Activated naive CD8-positive, alpha-beta T cell treated with anti-CD3 and anti-CD28 coated beads for 36 hours (primary cell): Measurements from ENCODE around the gene AP1G1. TPM values are rescaled to one million over a fixed set of nuclear protein-coding genes. Genes with fewer than 3 reads are reported as not detected.
"Not testable (repeated sequence)": the region's sequence is repeated elsewhere in the genome, so short reads cannot be mapped to it uniquely, and the experiment has no call there.

Experiments used
- DNase-seq: peaks from one replicate; pipeline ENCODE4 v3.0.0; 2021
- H3K27ac Mint-ChIP-seq: one replicate; pipeline ENCODE4 v1.8.0; 2022; ENCODE audit warnings: mild to moderate bottlenecking, moderate library complexity, mixed read lengths
- H3K27me3 Mint-ChIP-seq: one replicate; pipeline ENCODE4 v1.8.0; 2022; ENCODE audit warnings: mild to moderate bottlenecking, mixed read lengths
- H3K36me3 Mint-ChIP-seq: one replicate; pipeline ENCODE4 v1.8.0; 2021; ENCODE audit warnings: mild to moderate bottlenecking, mixed read lengths
- H3K4me1 Mint-ChIP-seq: one replicate; pipeline ENCODE4 v1.8.0; 2021; ENCODE audit warnings: mixed read lengths
- H3K4me3 Mint-ChIP-seq: one replicate; pipeline ENCODE4 v1.8.0; 2022; ENCODE audit warnings: mild to moderate bottlenecking, moderate library complexity, mixed read lengths
- H3K9me3 Mint-ChIP-seq: one replicate; pipeline ENCODE4 v1.8.0; 2022; ENCODE audit warnings: mixed read lengths
- total RNA-seq, 2 experiments: library from RNA; stranded (reverse); gene quantifications; one replicate each; pipeline ENCODE4 v1.2.3, GENCODE V29; 2021

AP1G1 gene
- total RNA-seq, 2 experiments from 2014 or later, result 59.1 to 62.2 TPM

DNA sequence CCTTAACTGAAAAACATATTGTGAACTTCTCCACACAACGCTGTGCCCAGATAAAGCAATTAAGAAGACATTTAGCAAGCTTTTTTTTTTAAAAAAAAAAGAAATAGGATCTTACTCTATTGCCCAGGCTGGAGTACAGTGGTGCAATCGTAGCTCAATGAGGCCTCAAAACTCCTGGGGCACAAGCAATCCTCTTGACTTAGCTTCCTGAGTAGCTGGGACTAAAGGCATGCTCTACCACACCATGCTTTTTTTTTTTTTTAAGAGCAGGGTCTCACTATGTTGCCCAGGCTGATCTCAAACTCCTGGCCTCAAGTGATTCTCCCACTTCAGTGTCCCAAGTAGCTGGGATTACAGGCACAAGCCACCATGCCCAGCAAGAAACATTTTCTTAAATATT is 20.1 kb downstream of the AP1G1 start:
- no peak for DNase-seq
- no peaks in the 10 kb centered on the region for H3K27me3 Mint-ChIP-seq
- peaks cover 17% of the 10 kb centered on the region for H3K36me3 Mint-ChIP-seq
- no peaks in the 10 kb centered on the region for H3K9me3 Mint-ChIP-seq
- no peak overlapping the region for H3K4me3 Mint-ChIP-seq
- H3K4me1 Mint-ChIP-seq, result peaks cover 33% of the 10 kb centered on the region
- no peak overlapping the region for H3K27ac Mint-ChIP-seq

GRCh38 chr16:71785143-71785542 is 23.5 kb downstream of the AP1G1 start:
- H3K9me3 Mint-ChIP-seq, H3K4me3 Mint-ChIP-seq, H3K27me3 Mint-ChIP-seq, H3K36me3 Mint-ChIP-seq, DNase-seq, H3K27ac Mint-ChIP-seq: not testable (repeated sequence)
- peaks cover 11% of the 10 kb centered on the region for H3K4me1 Mint-ChIP-seq

GRCh38 chr16:71784093-71784492 is 24.5 kb downstream of the AP1G1 start:
- Mint-ChIP-seq H3K27me3 (no peaks in the 10 kb centered on the region), H3K4me3 (no peak overlapping the region), H3K4me1 (peaks cover 12% of the 10 kb centered on the region), H3K27ac (no peak overlapping the region), H3K36me3 (peaks cover 9% of the 10 kb centered on the region), H3K9me3 (no peaks in the 10 kb centered on the region)
- DNase-seq, result no peak

- Mint-ChIP-seq H3K36me3 (peaks cover 5% of the 10 kb centered on the region), H3K9me3 (no peaks in the 10 kb centered on the region), H3K27ac (no peak overlapping the region), H3K4me3 (no peak overlapping the region), H3K4me1 (peaks cover 21% of the 10 kb centered on the region), H3K27me3 (no peaks in the 10 kb centered on the region)
- no peak for DNase-seq
These were observed 26.9 kb downstream of the AP1G1 start for GRCh38 chr16:71781741-71782140.

- H3K27me3 Mint-ChIP-seq, result no peaks in the 10 kb centered on the region
- H3K36me3 Mint-ChIP-seq, result peaks cover 5% of the 10 kb centered on the region
- no peak overlapping the region for H3K27ac Mint-ChIP-seq
- peaks cover 32% of the 10 kb centered on the region for H3K4me1 Mint-ChIP-seq
- no peak for DNase-seq
- H3K9me3 Mint-ChIP-seq, result no peaks in the 10 kb centered on the region
- H3K4me3 Mint-ChIP-seq, result no peak overlapping the region
These were observed 28.0 kb downstream of the AP1G1 start for GRCh38 chr16:71780521-71781089.

DNA sequence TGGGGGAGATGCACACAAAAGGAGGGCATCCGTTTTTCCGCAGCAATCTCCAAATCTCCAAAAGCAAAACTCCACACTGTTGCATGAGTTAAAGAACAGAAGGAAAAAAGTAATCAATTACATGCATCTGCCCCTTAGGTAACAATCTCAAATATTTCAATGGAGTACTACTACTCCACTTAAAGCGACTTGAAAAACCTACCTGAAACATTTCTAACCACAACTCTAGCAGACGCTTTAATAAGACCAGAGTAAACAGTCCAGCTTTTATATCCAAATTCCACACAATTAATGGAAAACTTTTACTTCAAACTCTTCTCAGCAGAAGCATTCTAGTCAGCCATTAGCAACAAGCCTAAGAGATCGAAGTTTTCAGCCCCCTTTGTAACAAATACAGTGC is 29.9 kb downstream of the AP1G1 start:
- Mint-ChIP-seq H3K27me3 (no peaks in the 10 kb centered on the region), H3K9me3 (no peaks in the 10 kb centered on the region), H3K4me3 (no peak overlapping the region), H3K4me1 (peaks cover 32% of the 10 kb centered on the region), H3K27ac (peak overlapping the region; percentile 25), H3K36me3 (peaks cover 8% of the 10 kb centered on the region)
- DNase-seq, result no peak

GRCh38 chr16:71777329-71777728 is 31.3 kb downstream of the AP1G1 start:
- no peaks in the 10 kb centered on the region for H3K27me3 Mint-ChIP-seq
- H3K4me1 Mint-ChIP-seq, result peaks cover 32% of the 10 kb centered on the region
- H3K27ac Mint-ChIP-seq, result peak overlapping the region; percentile 75
- no peak for DNase-seq
- H3K9me3 Mint-ChIP-seq, result no peaks in the 10 kb centered on the region
- H3K4me3 Mint-ChIP-seq, result no peak overlapping the region
- H3K36me3 Mint-ChIP-seq, result peaks cover 11% of the 10 kb centered on the region

- Mint-ChIP-seq H3K27me3 (no peaks in the 10 kb centered on the region), H3K4me3 (no peak overlapping the region), H3K9me3 (no peaks in the 10 kb centered on the region), H3K4me1 (peaks cover 28% of the 10 kb centered on the region), H3K27ac (peak overlapping the region; percentile 54), H3K36me3 (peaks cover 14% of the 10 kb centered on the region)
- DNase-seq, result no peak
These were observed 32.7 kb downstream of the AP1G1 start for GRCh38 chr16:71775949-71776348.

DNA sequence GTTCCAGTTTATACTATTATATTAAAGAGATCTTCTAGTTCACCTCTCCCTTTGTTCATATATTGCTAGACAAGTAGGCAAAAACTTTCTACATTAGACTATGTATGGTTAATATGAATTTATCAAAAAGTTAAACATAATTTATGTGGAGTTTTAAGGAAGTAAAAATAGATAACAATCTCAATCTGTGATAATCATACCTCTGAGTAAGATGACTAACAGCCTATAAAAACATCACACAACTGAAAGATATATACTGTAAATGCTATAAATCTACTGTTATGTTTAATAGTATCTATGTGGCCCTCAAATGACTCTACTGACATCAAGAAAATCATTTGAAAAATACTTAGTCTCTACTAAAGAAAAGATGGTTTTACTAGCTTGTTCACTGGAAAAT is 37.1 kb downstream of the AP1G1 start:
- Mint-ChIP-seq H3K27me3 (no peaks in the 10 kb centered on the region), H3K4me1 (peaks cover 20% of the 10 kb centered on the region), H3K27ac (no peak overlapping the region), H3K4me3 (no peak overlapping the region), H3K36me3 (peaks cover 15% of the 10 kb centered on the region), H3K9me3 (no peaks in the 10 kb centered on the region)
- DNase-seq, result no peak

GRCh38 chr16:71769222-71769621 is 39.4 kb downstream of the AP1G1 start:
- peaks cover 14% of the 10 kb centered on the region for H3K36me3 Mint-ChIP-seq
- DNase-seq, result no peak
- H3K9me3 Mint-ChIP-seq, result no peaks in the 10 kb centered on the region
- no peaks in the 10 kb centered on the region for H3K27me3 Mint-ChIP-seq
- H3K4me1 Mint-ChIP-seq, result peaks cover 8% of the 10 kb centered on the region
- H3K4me3 Mint-ChIP-seq, result no peak overlapping the region
- no peak overlapping the region for H3K27ac Mint-ChIP-seq

- no peaks in the 10 kb centered on the region for H3K27me3 Mint-ChIP-seq
- H3K27ac Mint-ChIP-seq, result peak overlapping the region; percentile 25
- H3K4me3 Mint-ChIP-seq, result no peak overlapping the region
- peaks cover 20% of the 10 kb centered on the region for H3K36me3 Mint-ChIP-seq
- H3K4me1 Mint-ChIP-seq, result peaks cover 8% of the 10 kb centered on the region
- DNase-seq, result no peak
- H3K9me3 Mint-ChIP-seq, result no peaks in the 10 kb centered on the region
These were observed 41.4 kb downstream of the AP1G1 start for GRCh38 chr16:71767060-71767900.

DNA sequence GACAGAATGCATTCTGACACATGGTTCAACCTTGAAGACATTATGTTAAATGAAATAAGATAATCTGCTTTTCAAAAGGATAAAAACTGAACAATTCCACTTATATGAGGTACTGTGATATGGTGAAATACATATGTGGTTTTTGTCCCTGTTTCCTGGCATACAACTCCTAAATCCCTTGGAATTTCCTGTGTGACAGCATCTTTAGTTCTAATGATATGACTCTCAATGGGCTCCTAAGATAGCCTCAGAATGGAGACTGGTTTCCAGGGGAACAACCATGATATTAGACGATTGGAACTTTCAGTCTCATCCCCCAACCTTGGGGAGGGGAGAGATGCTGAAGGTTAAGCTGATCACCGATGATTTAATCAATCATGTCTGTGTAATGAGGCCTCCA is 46.4 kb downstream of the AP1G1 start:
- Mint-ChIP-seq H3K4me1 (peaks cover 6% of the 10 kb centered on the region), H3K36me3 (peaks cover 10% of the 10 kb centered on the region), H3K9me3 (no peaks in the 10 kb centered on the region), H3K4me3 (no peak overlapping the region), H3K27ac (no peak overlapping the region), H3K27me3 (no peaks in the 10 kb centered on the region)
- DNase-seq, result no peak

- Mint-ChIP-seq H3K27ac (no peak overlapping the region), H3K27me3 (no peaks in the 10 kb centered on the region), H3K36me3 (peaks cover 10% of the 10 kb centered on the region), H3K9me3 (no peaks in the 10 kb centered on the region), H3K4me3 (no peak overlapping the region), H3K4me1 (no peaks in the 10 kb centered on the region)
- no peak for DNase-seq
These were observed 47.5 kb downstream of the AP1G1 start for GRCh38 chr16:71761097-71761496.

DNA sequence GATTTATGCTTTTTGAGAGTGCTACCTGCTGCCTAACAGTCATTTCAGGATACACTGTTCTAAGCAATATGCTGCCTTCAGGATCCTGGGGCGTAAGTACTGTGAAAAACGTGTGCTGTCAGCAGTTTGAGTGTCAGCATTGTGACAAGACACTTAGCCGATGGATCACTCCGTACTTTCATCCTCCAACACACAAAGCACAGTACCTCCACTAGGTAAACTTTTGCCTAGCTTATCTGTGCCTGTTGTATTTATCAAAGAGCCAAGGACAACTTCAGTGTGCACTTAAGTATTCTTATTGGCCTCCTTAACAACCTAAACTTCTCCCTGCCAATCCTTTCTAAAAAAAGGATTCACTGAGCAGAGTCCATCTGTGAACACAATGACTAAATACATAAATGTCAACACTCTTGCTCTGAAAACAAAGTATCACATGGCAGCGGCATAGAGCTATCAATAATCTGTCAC is 50.3 kb downstream of the AP1G1 start:
- Mint-ChIP-seq H3K27ac (no peak overlapping the region), H3K36me3 (peaks cover 12% of the 10 kb centered on the region)

DNA sequence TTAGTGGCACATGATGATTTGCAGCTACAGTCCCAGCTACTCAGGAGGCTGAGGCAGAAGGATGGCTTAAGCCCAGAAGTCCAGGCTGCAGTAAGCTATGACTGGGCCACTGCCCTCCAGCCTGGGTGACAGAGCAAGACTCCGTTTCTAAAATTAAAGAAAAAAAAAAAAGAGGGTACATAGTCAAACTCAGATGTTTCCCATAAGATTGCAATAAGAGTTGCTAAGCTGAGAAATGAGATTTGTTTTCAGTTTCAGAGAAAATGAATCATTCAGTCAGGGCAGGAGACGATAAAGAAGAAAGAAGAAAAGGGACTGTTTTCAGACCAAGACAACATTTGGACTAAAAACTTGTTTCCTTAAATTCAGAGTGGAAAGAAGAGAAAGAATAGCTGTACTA is 54.0 kb downstream of the AP1G1 start:
- Mint-ChIP-seq H3K27me3 (no peaks in the 10 kb centered on the region), H3K27ac (peak overlapping the region; percentile 59), H3K4me3 (no peak overlapping the region), H3K9me3 (no peaks in the 10 kb centered on the region), H3K36me3 (peaks cover 10% of the 10 kb centered on the region), H3K4me1 (peaks cover 10% of the 10 kb centered on the region)
- no peak for DNase-seq

More for the DNA sequence above, 50.3 kb downstream of the AP1G1 start:
- peaks cover 10% of the 10 kb centered on the region for H3K4me1 Mint-ChIP-seq
- no peak overlapping the region for H3K4me3 Mint-ChIP-seq
- no peaks in the 10 kb centered on the region for H3K9me3 Mint-ChIP-seq
- H3K27me3 Mint-ChIP-seq, result no peaks in the 10 kb centered on the region
- DNase-seq, result no peak

- H3K9me3 Mint-ChIP-seq, result no peaks in the 10 kb centered on the region
- DNase-seq, result no peak
- no peaks in the 10 kb centered on the region for H3K27me3 Mint-ChIP-seq
- peaks cover 10% of the 10 kb centered on the region for H3K36me3 Mint-ChIP-seq
- H3K4me3 Mint-ChIP-seq, result no peak overlapping the region
- peaks cover 10% of the 10 kb centered on the region for H3K4me1 Mint-ChIP-seq
- H3K27ac Mint-ChIP-seq, result peak overlapping the region; percentile 21
These were observed 54.5 kb downstream of the AP1G1 start for GRCh38 chr16:71754108-71754507.
